HG03064 (cell line): ENCODE measurements around the gene ACP2.

Source experiments
- ATAC-seq: cut with Tn5 transposase; IDR thresholded peaks from one replicate; pipeline ENCODE4 v1.9.1; 2021; ENCODE audit warnings: low read depth; ENCODE audit not compliant: unreplicated experiment

The ACP2 gene

DNA sequence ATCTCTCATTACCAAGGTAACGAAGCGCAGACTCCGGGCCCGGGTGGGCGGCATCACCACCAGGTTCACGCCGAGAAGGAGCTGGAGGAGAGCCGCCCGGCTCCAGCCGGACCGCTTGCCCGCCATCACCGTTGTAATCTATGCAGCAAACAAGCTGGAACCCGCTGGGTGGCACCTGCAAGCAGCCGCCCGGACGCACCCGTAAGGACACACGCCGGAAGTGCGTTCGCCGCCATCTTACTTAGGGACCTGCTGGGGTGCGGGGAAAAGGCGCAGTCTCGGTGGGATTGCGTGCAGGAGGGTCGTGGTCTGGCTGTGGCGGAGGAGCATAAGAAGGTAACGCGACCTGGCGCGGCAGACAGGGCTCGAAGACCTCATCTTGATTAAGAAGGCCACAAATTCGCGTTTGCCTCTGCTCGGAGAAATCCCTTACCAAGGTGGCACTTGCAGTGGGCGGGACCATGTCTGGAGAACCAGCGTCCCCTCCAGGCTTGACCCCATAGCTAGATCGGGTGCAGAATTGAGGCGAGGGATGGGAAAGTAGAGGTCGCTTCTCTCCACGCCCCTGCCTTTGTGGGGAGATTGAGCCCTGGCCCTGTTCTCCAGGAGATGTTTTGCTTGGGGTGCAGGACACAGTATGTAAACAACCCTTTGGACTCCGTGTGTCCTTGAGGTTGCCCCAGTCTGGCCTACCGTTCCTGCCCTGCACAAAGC is at the start of gene ACP2:
TSS of gene ACP2 (minus strand) at position 151 of the 714 bp plus-strand sequence. CDS start at position 126, 25 bp downstream.
- peak; percentile 85 for ATAC-seq

GRCh38 chr11:47296045-47296444 is 47.4 kb upstream of the ACP2 start:
- no peak for ATAC-seq

DNA sequence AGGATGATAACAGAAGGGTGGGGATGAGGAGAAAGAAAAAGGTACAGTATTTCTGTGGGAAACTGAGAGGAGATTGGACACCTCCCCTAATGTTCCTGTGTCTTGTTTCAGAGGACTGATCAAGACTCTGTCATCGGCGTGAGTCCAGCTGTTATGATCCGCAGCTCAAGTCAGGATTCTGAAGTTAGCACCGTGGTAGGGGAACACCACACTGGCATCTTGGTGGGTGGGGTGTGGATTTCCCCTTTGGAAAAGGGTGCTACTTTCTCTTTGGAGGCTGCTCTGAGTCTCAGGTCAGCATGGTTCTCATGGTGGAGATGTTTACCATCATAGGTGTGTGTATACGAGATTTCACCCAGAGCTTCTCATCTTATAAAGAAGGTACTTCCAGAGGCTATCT is 46.8 kb upstream of the ACP2 start:
- ATAC-seq, result no peak

GRCh38 chr11:47289856-47290255 is 41.2 kb upstream of the ACP2 start:
- ATAC-seq, result no peak

GRCh38 chr11:47288066-47288465 is 39.5 kb upstream of the ACP2 start:
- ATAC-seq, result no peak

- ATAC-seq, result no peak
Measured at GRCh38 chr11:47285969-47286770, 37.6 kb upstream of the ACP2 start.

DNA sequence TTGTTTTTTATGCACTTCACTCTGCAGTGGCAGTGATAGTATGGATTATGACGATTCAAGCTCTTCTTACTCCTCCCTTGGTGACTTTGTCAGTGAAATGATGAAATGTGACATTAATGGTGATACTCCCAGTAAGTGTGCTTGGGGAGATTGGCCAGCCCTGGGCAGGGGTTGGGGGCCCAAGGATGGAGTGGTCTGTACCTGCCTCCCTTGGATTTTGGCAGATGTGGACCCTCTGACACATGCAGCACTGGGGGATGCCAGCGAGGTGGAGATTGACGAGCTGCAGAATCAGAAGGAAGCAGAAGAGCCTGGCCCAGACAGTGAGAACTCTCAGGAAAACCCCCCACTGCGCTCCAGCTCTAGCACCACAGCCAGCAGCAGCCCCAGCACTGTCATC is 35.5 kb upstream of the ACP2 start:
- no peak for ATAC-seq

DNA sequence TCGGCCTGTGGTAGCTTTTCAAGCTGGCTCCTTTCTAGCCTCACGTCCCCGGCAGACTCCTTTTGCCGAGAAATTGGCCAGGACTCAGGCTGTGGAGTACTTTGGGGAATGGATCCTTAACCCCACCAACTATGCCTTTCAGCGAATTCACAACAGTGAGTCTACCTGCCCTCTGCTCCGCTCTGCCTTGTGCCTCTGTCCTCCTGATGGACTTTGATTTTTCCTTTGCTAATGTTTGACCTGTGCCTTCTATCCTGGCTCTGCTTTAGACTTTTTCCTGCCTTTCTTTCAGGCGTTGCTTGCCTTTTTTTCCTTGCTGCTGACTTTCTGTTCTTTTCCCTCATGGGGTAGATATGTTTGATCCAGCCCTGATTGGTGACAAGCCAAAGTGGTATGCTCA is 33.8 kb upstream of the ACP2 start:
- no peak for ATAC-seq

- no peak for ATAC-seq
Measured at GRCh38 chr11:47280860-47281259, 32.2 kb upstream of the ACP2 start.

GRCh38 chr11:47280099-47280498 is 31.5 kb upstream of the ACP2 start:
- ATAC-seq, result no peak

GRCh38 chr11:47278769-47279168 is 30.2 kb upstream of the ACP2 start:
- no peak for ATAC-seq

DNA sequence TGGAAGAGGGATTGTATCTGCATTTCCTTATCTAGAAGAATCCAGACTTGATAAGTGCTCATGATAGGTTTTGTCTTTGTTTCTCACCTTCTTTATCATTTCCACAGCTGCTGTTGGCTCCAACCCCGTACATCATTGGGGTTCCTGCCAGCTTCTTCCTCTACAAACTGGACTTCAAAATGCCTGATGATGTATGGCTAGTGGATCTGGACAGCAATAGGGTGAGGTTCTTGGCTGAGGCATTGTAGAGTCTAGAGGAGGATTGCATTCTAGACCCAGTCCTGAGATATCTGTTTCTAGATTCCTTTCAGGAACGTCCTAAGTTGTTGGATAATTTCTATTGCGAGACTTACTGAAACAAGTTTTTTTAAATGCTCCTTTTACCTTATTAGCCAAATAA is 29.4 kb upstream of the ACP2 start:
- ATAC-seq, result no peak

GRCh38 chr11:47276923-47277322 is 28.3 kb upstream of the ACP2 start:
- no peak for ATAC-seq

GRCh38 chr11:47274495-47275235 is 26.1 kb upstream of the ACP2 start:
- no peak for ATAC-seq

DNA sequence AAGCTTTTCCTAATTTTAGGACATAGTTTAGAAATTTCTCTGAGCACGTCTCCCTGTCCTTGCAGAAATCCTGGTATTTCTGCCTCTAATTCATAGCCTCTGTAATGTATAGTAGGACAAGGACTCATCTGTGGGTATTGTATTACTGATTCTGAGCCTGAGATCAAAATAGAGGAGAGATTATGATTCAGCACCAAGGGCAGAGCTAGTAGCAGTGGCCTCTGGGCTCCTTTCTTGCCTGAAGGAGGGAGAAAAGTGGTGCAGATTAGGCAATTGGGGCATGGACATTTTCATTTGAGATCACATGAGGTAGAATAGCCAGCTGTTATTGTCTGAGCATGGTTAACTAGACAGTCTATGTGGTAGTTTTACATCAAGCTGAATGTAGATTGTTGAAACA is 24.1 kb upstream of the ACP2 start:
- ATAC-seq, result no peak

DNA sequence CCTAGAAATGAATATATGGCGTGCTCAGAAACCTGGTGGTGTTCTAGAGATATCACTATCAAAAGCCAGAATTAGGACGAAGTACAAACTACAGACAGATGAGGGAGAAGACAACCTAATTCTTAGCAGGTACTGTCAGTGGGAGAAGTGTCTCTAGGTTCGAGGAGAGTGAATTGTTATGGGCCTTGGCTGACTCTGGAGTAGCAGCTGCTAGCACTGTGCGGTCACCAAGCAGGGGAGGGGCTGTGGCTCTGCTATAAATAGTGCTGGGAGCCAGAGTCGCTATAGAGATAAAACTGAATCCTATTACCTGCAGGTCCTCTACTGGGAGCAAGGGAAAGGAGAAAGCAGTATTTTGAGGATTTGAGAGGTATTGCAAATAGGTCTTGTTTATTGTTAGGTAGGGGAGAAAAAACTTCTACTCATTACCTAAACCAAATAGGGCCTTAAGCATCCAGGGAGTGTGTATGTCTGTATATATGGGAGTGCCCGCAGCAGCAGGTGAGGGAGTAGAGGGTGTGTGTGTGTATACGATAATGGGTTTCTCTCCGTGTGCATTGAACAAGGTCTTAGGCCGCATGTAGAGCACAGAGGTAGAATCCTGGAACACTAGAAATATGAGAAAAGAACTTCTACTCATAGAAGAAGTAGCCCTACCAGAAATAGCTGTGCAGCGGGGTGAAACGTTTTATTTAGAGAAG is 23.5 kb upstream of the ACP2 start:
- ATAC-seq, result no peak

DNA sequence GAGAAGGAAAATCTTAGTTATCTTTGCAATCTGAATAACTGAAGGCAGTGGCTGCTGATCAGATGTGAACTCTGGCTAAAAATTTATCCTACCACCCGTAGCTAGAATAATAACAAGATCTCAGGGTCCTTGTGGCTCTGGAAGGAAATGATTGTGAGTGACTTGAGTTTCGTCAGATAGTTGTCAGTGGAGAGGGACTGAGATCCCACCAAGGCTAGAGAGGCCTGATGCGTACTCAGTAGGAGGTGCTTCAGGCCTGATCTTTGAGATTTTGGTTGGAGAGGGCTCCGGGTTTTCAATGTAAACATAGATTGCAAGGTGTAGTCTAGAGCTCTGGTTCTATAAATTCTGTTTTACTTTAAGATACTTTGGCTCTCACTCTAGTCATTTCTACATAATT is 22.7 kb upstream of the ACP2 start:
- no peak for ATAC-seq

DNA sequence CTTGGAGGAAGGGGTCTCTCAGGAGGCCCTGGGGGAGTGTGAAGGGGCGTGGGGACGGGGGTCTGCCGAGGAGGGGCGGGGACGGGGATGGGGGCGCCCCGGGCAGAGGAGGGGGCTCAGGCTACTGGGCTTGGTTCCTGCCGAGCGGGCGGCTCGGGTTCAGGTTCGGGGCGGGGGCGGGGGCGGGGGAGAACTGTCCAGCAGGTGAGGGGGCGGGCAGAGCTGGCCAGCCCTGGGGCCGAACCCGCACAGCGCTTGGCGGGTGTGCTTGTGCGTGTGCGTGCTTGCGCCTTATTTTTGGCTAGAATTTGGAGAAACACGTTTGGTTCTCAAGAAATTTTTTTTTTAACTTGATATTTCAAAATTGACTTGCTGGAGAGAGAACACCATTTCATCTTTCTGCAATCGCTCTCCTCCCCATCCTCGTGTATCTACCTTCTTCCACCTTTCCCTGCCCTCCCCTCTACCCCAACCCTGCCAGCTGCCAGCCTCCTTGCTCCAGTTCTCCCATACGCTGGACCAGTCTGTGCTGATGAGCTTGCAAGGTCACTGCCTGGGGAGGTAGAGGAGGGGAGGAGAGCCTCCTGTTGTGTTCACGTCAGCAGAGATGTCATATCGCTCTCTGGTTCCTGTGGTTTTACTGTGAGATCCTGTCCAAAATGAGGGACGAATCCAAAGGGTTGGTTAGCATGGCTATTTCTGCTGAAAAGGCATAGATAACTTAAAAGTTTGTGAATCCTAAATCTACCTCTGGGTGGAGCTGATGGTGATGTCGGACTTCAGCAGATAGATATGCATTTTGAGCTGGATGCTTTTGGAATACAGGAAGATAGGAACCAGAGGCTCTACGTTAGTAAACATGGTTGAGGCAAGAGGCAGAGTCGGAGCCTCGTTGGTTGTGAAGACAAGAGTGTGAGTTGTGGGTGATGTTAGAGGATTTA is 22.0 kb upstream of the ACP2 start:
- ATAC-seq, result peak; percentile 1

DNA sequence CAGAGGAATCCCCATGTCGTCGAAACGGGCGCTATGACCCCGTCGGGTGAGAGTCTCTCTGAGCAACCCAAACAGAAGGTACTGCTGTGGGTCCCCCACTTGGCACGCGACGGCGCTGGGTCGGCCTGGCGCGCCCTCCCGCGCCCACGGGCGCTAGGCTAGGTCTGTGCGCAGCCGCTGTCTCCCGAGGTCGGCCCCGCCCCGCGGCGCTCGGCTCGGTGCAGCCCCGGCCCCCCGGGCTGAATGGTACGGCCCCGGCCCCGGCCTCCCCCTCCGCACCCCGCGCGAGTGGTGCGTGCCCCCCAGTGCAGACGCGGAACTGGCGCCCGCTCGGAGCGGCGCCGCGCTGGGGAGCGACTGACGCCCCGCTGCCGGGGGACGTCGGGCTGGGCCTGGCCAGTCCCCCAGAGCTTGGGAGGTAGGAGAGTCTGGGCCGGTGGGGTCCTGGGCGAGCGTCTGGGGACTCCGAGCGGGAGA is 21.3 kb upstream of the ACP2 start, which contains the start of gene MADD:
TSS of gene MADD (plus strand) at position 305 of the 477 bp plus-strand sequence.
- ATAC-seq, result peak; percentile 74
